Psoas muscle (tissue), 8 donors: ENCODE results near the gene COPZ1. TPM values are rescaled to one million over a fixed set of nuclear protein-coding genes. Genes with fewer than 3 reads are reported as not detected.

ENCODE experiments used
- ATAC-seq, 4 donors: fragments of 200-7000 bp; cut with Tn5 transposase; one replicate each; pipeline ENCODE4 v1.9.1; 2020; ENCODE audit warnings: moderate library complexity in 3 of 4, mild to moderate bottlenecking in 2 of 4
- DNase-seq, 2 donors: peaks; one replicate each; pipeline ENCODE4 v3.0.0-alpha.2; 2020
- H3K27ac ChIP-seq: fragments of 200-600 bp; one replicate; pipeline ENCODE4 v1.8.0; 2022
- H3K27me3 ChIP-seq, 3 donors: fragments of 200-600 bp in 1 of 3; one replicate each; pipeline versions ENCODE4 v1.6.1 to v1.8.0; 2013 to 2022; ENCODE audit warnings: low read length in 2 of 3, mild to moderate bottlenecking in 2 of 3, moderate library complexity in 1 of 3; ENCODE audit not compliant: insufficient read depth in 3 of 3
- H3K36me3 ChIP-seq, 2 donors: fragments of 200-600 bp in 1 of 2; one replicate each; pipeline versions ENCODE4 v1.6.1 to v1.8.0; 2013 to 2022; ENCODE audit warnings: low read depth in 1 of 2, mild to moderate bottlenecking in 1 of 2, moderate library complexity in 1 of 2; ENCODE audit not compliant: insufficient read depth in 1 of 2
- H3K4me1 ChIP-seq: fragments of 200-600 bp; one replicate; pipeline ENCODE4 v1.8.0; 2022
- H3K4me3 ChIP-seq: fragments of 200-600 bp; one replicate; pipeline ENCODE4 v1.8.0; 2022; ENCODE audit warnings: mild to moderate bottlenecking
- H3K9me3 ChIP-seq: fragments of 200-600 bp; one replicate; pipeline ENCODE4 v1.8.0; 2022
- whole genome bisulfite sequencing, 3 donors: extraction: QIAGEN DNeasy Blood & Tissue Kit; methylation state at CpG; one replicate each; pipeline versions ENCODE4 v1.1.6 to v1.1.7; 2013; 5-methylcytosine and 5-hydroxymethylcytosine counted together
- intact Hi-C, 2 donors: fragments of 100-400 bp; cut with DNase I; formaldehyde crosslinking; loops; one replicate each; pipeline versions ENCODE4 v1.11.0 to v1.14.2; 2022
- polyA plus RNA-seq, 3 donors: library from polyadenylated mRNA; stranded (reverse); fragments of 200-250 nt; gene quantifications; one replicate each; pipeline ENCODE4 v1.2.3, GENCODE V29; 2013
- total RNA-seq, 4 donors: library from RNA; stranded (reverse); fragmentation: NEBNext Ultra II Directional in 2 of 4; extraction: Animal tissue kit (Norgen Biotek cat#: 25700) in 2 of 4; gene quantifications; one replicate each; pipeline versions ENCODE4 v1.2.1 to v1.2.4, GENCODE V29; 2021 to 2023
- TF ChIP-seq, protein P1 (sequence below): fragments of 200-600 bp; IDR thresholded peaks from one replicate; pipeline ENCODE4 v1.8.0; 2022; ENCODE audit warnings: antibody characterized with exemption
- donor health status: healthy with polysubstance abuse.
- donor health status: DM: no; HTN: no; CAD: no; lungs with moderate emphysema.
- donor health status: Bipolar disorder and iron deficiency.
- donor health status: healthy.
- donor health status: DM: yes; HTN: yes; CAD: no.
- donor health status: DM: no; HTN: no; CAD: no.
- donor health status: DM: no; HTN: no; CAD: no.
- donor health status: DM: yes; HTN: yes; CAD: no.

COPZ1 gene
- total and polyA plus RNA-seq, 7 donors, result 77.8 to 131 (median 88.3) TPM

DNA sequence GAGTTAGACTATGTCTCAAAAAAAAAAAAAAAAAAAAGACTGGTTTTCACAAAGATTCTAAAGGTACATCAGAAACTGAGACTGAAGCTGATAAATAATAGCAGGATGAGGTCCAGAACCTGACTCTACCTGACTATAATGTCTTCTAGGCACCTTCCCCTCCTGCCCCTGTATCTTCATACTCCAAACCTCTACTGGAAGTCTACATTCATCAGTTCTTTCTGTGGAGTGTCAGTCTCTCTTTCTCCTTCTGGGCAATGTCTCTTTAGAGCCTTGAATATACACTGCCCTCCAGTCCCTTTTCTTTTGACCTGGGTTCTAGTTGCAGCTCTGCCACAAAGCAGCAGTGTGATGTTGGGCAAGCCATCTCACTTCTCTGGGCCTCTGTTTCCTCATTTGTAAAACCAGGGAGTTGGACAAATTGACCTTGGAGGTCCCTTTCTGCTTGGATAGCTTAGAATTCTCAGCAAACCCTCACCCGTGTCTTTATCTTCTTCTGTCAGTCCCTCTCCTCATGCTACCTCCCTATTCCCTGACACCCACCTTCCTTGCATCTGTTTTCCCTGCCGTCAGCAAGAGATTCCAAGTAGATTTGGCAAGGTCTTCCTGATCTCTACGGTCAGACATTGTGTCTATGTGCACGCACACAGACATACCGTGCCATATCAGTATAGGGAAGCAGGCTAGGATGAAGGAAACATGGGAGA, 28.4 kb upstream of the COPZ1 start:
- H3K36me3 ChIP-seq, result no peaks in the 10 kb centered on the region
- H3K4me1 ChIP-seq, result peaks cover 19% of the 10 kb centered on the region
- no peaks in the 10 kb centered on the region for H3K9me3 ChIP-seq
- ATAC-seq (no peak), DNase-seq (no peak)
- no peaks in the 10 kb centered on the region for H3K27me3 ChIP-seq
- WGBS, 3 donors, result 75 to 79% (median 77%) methylated on average over 5 of the region's 5 CpGs
- no peak overlapping the region for H3K27ac ChIP-seq
- intact Hi-C loops, result no loop called here
- TF ChIP-seq, protein P1, sequence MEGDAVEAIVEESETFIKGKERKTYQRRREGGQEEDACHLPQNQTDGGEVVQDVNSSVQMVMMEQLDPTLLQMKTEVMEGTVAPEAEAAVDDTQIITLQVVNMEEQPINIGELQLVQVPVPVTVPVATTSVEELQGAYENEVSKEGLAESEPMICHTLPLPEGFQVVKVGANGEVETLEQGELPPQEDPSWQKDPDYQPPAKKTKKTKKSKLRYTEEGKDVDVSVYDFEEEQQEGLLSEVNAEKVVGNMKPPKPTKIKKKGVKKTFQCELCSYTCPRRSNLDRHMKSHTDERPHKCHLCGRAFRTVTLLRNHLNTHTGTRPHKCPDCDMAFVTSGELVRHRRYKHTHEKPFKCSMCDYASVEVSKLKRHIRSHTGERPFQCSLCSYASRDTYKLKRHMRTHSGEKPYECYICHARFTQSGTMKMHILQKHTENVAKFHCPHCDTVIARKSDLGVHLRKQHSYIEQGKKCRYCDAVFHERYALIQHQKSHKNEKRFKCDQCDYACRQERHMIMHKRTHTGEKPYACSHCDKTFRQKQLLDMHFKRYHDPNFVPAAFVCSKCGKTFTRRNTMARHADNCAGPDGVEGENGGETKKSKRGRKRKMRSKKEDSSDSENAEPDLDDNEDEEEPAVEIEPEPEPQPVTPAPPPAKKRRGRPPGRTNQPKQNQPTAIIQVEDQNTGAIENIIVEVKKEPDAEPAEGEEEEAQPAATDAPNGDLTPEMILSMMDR, result no peak
- no peak overlapping the region for H3K4me3 ChIP-seq

DNA sequence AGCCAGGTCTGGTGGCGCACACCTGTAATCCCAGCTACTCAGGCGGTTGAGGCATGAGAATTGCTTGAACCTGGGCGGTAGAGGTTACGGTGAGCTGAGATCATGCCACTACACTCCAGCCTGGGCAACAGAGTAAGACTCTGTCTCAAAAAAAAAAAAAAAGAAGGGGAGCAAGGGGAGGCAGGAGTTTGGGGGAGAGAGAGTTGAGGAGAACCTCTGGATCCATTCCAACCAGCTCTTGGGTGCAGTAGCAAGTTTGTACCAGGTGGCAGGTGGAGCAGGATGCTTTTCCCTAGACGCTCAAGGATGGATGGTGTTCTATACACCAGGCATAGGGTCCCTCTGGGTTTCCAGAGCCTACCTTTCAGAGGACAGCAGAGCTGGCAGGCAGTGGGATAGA, 26.0 kb upstream of the COPZ1 start:
- TF ChIP-seq, protein P1, result no peak
- intact Hi-C loops, result no loop called here
- Histone ChIP-seq H3K27me3 (no peaks in the 10 kb centered on the region), H3K4me3 (no peak overlapping the region), H3K27ac (no peak overlapping the region), H3K9me3 (no peaks in the 10 kb centered on the region), H3K36me3 (no peaks in the 10 kb centered on the region), H3K4me1 (peaks cover 27% of the 10 kb centered on the region)
- no peak for ATAC-seq
- no peak for DNase-seq
- WGBS, 3 donors, result 88 to 98% (median 92%) methylated on average over 5 of the region's 5 CpGs

- Histone ChIP-seq H3K4me3 (peak overlapping the region; percentile 54), H3K36me3 (no peaks in the 10 kb centered on the region), H3K27me3 (no peaks in the 10 kb centered on the region), H3K9me3 (no peaks in the 10 kb centered on the region), H3K27ac (no peak overlapping the region), H3K4me1 (peaks cover 35% of the 10 kb centered on the region)
- TF ChIP-seq, protein P1, result no peak
- intact Hi-C loops, result no loop called here
- ATAC-seq (no peak), DNase-seq (no peak)
- WGBS, 3 donors, result 66 to 68% (median 66%) methylated on average over 8 of the region's 8 CpGs
These were observed 25.3 kb upstream of the COPZ1 start for GRCh38 chr12:54299515-54300224.

DNA sequence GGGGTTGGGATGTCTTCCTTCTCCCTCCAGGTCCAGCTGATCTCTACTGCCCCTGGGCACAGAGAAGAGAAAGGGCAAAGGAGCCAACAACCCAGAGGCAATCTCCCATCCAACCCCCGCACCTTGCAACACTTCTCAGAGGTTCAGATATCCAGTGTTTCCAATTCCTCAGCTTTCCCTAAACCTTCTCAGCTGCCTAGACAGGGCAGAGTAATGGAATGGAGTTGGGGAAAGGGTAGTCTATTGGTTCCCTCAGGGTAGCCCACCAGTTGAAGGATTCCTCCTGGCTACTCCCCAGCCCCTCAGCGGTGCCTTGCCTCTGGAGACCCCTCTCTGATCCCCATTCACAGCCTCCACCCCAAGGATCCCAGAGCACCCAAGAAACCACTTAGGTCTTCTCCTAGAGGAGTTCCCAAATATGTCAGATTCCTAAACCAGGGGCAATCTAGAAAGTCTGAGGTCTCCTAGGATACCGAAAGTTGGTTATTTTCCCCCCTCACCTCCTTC, 24.7 kb upstream of the COPZ1 start:
- DNase-seq, result no peak
- intact Hi-C loops, result no loop called here
- Histone ChIP-seq H3K27ac (no peak overlapping the region), H3K27me3 (no peaks in the 10 kb centered on the region), H3K4me3 (peak overlapping the region; percentile 54), H3K36me3 (no peaks in the 10 kb centered on the region), H3K9me3 (no peaks in the 10 kb centered on the region), H3K4me1 (peaks cover 35% of the 10 kb centered on the region)
- ATAC-seq, result peak in 1 of 4 donors; percentile 31
- 29 to 55% (median 40%) methylated on average over 3 of the region's 3 CpGs for WGBS, 3 donors
- TF ChIP-seq, protein P1, result no peak
